GM18951 (cell line): ENCODE results near the gene TSPAN5.

ENCODE experiments used
- POLR2A ChIP-seq: IDR thresholded peaks from 4 replicates; pipeline ENCODE4 v1.6.1; 2011; ENCODE audit warnings: mild to moderate bottlenecking; ENCODE audit not compliant: insufficient read length, insufficient read depth; ENCODE audit errors: extremely low read depth
- in situ Hi-C: fragments of 300-500 bp; cut with MboI; formaldehyde crosslinking; loops from one replicate; pipeline ENCODE4 v1.12.0; 2022; ENCODE audit warnings: low sequenced_read_pairs, mixed read lengths, inconsistent platforms; ENCODE audit not compliant: unreplicated experiment

The TSPAN5 gene

GRCh38 chr4:98686043-98686707 lies 27.8 kb upstream of the TSPAN5 start:
- no peak for TF ChIP-seq POLR2A
- in situ Hi-C loops: no loop called here

DNA sequence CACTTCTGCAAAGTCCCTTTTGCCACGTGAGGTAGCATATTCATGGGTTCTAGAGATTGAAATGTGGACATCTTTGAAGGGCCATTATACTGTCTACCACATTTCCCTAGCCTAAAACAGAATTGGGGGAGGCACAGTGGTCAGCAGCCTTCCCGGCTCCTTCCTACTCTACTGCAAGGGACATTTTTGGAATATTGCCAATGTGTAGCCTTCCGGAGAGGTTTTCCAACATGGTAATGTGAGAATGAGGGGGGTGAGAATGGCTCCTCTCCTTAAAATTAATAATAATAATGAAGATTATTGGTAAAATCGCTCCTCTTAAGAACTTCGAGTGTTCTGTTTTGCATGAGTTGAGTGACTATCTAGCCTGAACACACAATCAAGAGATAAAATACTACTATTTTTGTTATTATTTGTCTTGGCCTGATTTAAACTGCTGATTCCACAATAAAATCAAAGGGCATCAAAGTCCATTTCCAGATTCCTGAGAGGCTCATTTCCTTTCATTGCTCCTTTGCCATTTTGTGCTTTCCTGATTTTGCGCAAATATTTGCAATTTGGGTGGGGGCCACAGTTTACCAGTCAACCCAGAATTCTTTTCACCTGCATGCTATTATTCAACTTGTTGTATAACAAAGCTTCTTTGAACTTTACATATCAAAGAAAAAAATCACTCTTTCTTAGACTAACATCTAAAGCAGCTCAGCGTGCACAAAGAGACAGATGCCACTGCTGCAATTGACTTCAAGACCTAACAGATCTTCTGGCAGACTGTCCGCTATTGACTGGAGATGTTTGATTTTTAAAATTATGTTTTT lies 27.0 kb upstream of the TSPAN5 start:
- no peak for TF ChIP-seq POLR2A
- in situ Hi-C loops: no loop called here

- TF ChIP-seq POLR2A: no peak
- in situ Hi-C loops: no loop called here
These were observed 24.3 kb upstream of the TSPAN5 start for GRCh38 chr4:98682719-98683118.

- TF ChIP-seq POLR2A: no peak
- in situ Hi-C loops: no loop called here
These were observed 22.4 kb upstream of the TSPAN5 start for GRCh38 chr4:98680806-98681205.

DNA sequence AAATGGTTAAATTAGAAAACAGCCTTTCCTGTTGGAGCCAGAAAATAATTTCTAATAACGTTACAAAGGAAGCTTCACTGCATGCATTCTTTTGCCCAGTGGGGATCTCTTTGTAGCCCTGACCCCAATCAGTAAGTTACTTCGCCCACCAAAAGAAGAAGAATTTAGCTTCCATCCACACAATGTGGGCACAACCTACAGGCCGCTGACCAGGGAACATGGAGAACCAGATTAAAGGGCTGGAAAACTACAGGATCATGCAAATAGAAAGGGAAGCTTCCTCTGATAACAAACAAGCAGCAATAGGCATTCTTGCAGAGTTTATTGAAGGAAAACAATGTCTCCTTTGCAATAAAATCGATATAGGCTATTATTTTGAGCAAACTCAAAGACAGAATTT lies 21.3 kb upstream of the TSPAN5 start:
- in situ Hi-C loops: no loop called here
- no peak for TF ChIP-seq POLR2A

GRCh38 chr4:98677799-98678198 lies 19.4 kb upstream of the TSPAN5 start:
- TF ChIP-seq POLR2A: no peak
- in situ Hi-C loops: no loop called here

GRCh38 chr4:98674404-98675173 lies 16.2 kb upstream of the TSPAN5 start:
- in situ Hi-C loops: no loop called here
- TF ChIP-seq POLR2A: no peak

- TF ChIP-seq POLR2A: no peak
- in situ Hi-C loops: no loop called here
These were observed 15.6 kb upstream of the TSPAN5 start for GRCh38 chr4:98673978-98674377.

DNA sequence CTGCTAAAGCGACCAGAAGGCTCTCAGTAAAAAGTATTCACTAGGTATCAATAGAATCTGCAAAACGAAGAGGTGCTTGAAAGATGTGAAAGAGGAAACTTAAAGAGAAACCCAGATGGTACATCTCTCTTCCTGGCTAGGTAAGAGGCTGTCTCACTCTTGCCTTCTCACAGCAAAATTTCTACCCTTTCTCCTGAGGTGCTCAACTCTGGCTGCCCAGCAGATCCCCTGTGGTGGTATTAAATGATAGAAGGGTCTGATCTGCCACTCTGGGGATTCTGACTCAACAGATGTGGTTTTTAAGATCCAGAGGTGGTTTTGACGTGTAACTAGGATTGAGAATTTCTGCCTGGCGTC lies 14.9 kb upstream of the TSPAN5 start:
- TF ChIP-seq POLR2A: no peak
- in situ Hi-C loops: no loop called here

GRCh38 chr4:98672583-98673287 lies 14.3 kb upstream of the TSPAN5 start:
- no peak for TF ChIP-seq POLR2A

GRCh38 chr4:98671131-98671530 lies 12.7 kb upstream of the TSPAN5 start:
- TF ChIP-seq POLR2A: no peak
- in situ Hi-C loops: no loop called here

More at GRCh38 chr4:98672583-98673287, 14.3 kb upstream of the TSPAN5 start:
- in situ Hi-C loops: no loop called here

DNA sequence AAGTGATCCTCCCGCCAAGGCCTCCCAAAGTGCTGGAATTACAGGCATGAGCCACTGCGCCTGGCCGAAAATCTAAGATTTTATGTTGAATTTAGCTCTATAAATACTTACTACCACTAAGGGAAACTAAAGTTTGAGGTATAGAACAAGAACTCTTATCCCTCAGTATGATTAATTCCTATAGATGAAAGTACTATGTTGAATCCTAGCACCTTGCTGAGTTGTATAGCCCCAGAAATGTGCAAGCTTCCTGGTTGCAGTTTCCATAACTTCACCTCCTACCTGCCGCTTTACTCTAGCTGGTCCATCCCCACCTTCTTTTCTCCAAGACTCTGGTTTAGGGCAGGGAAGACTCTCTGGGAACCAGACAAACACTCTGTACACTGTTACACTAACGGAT lies 11.8 kb upstream of the TSPAN5 start:
- in situ Hi-C loops: no loop called here
- TF ChIP-seq POLR2A: no peak

DNA sequence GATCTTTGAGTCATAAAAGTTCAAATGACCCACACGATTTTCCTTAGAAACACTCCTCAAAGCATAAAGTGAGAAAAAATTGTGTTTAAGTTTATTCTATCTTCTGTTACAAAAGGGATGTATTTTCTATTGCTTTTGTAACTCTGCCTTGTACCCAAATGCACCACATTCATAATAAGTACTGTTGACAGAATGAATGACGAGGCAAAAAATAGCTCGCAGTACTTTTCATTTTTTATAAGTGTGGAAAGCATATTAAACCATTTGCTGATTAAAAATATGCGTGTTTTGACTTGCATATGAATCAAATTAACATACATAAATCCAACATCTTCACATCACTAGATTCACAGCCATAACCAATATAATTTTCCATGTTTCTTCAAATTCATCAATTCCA lies 11.2 kb upstream of the TSPAN5 start:
- in situ Hi-C loops: no loop called here
- TF ChIP-seq POLR2A: no peak
